HEK293 (cell line): ENCODE data around the gene PIGM.
"Not testable (repeated sequence)": the region's sequence is repeated elsewhere in the genome, so short reads cannot be mapped to it uniquely, and the experiment has no call there.

Experiments
- CTCF ChIA-PET: fragments of 350-600 bp; formaldehyde crosslinking; extraction: SDS; loops from one replicate; lab custom pipeline; 2021; ENCODE audit warnings: antibody characterized with exemption; lab: Yijun Ruan, JAX
- POLR2A ChIA-PET: fragments of 300-600 bp; formaldehyde crosslinking; extraction: SDS; loops from one replicate; lab custom pipeline; 2020; ENCODE audit warnings: antibody characterized with exemption, inconsistent platforms; lab: Yijun Ruan, JAX
- H3K27ac ChIP-seq: fragments of 200-500 bp; sonication (Bioruptor generic); 2 replicates; pipeline ENCODE4 v1.5.1; 2014; ENCODE audit warnings: low read depth, low read length, control low read depth, inconsistent platforms; ENCODE audit errors: extremely low read depth
- H3K36me3 ChIP-seq, 2 experiments: fragments of 200-500 bp in 1 of 2; sonication (Bioruptor generic) in 1 of 2; 1 replicate in 1 of 2; 2 replicates in 1 of 2; pipeline ENCODE4 v1.5.1; 2014 to 2017; ENCODE audit warnings: inconsistent platforms in 2 of 2, low read length in 2 of 2; ENCODE audit not compliant: control insufficient read depth in 2 of 2, insufficient read depth in 1 of 2
- H3K4me1 ChIP-seq: fragments of 200-500 bp; sonication (Bioruptor generic); 2 replicates; pipeline ENCODE4 v1.5.1; 2014; ENCODE audit warnings: mild to moderate bottlenecking, low read length, inconsistent platforms; ENCODE audit not compliant: control insufficient read depth, insufficient read depth
- H3K4me3 ChIP-seq: 2 replicates; pipeline ENCODE4 v1.5.1; 2011; ENCODE audit warnings: low read depth, mild to moderate bottlenecking, control low read depth, low read length, moderate library complexity
- H3K9me3 ChIP-seq: fragments of 200-500 bp; sonication (Bioruptor generic); 2 replicates; pipeline ENCODE4 v1.5.1; 2014; ENCODE audit warnings: low read depth, low read length, inconsistent platforms; ENCODE audit not compliant: control insufficient read depth, insufficient read depth
- EGR2 ChIP-seq: fragments of 450-650 bp; formaldehyde crosslinking; IDR thresholded peaks from 2 replicates; pipeline ENCODE4 v1.5.1; 2016; ENCODE audit warnings: low read depth, missing biosample characterization, missing genetic modification characterization
- HOXA7 ChIP-seq: sonication (generic); formaldehyde crosslinking; IDR thresholded peaks from 2 replicates; pipeline ENCODE4 v1.8.1; 2022; ENCODE audit warnings: missing genetic modification reagents, borderline replicate concordance
- PRDM1 ChIP-seq: fragments of 450-650 bp; formaldehyde crosslinking; IDR thresholded peaks from 2 replicates; pipeline ENCODE4; 2016; ENCODE audit warnings: missing biosample characterization, missing genetic modification characterization
- WT1 ChIP-seq: fragments of 450-650 bp; formaldehyde crosslinking; IDR thresholded peaks from 2 replicates; pipeline ENCODE4 v1.5.1; 2016; ENCODE audit warnings: missing biosample characterization, missing genetic modification characterization
- YY1 ChIP-seq: fragments of 450-650 bp; formaldehyde crosslinking; IDR thresholded peaks from 2 replicates; pipeline ENCODE4 v1.5.1; 2018; ENCODE audit warnings: missing biosample characterization, missing genetic modification characterization
- YY2 ChIP-seq: fragments of 450-650 bp; formaldehyde crosslinking; IDR thresholded peaks from 2 replicates; pipeline ENCODE4 v1.5.1; 2016; ENCODE audit warnings: missing biosample characterization, missing genetic modification characterization
- ZFHX2 ChIP-seq: fragments of 450-650 bp; formaldehyde crosslinking; conservative IDR thresholded peaks from 2 replicates; pipeline ENCODE4 v1.5.1; 2016; ENCODE audit warnings: missing biosample characterization, missing genetic modification characterization
- ZNF121 ChIP-seq: fragments of 450-650 bp; formaldehyde crosslinking; IDR thresholded peaks from 2 replicates; pipeline ENCODE4 v1.5.1; 2016; ENCODE audit warnings: missing biosample characterization, missing genetic modification characterization
- ZNF155 ChIP-seq: fragments of 450-650 bp; formaldehyde crosslinking; IDR thresholded peaks from 2 replicates; pipeline ENCODE4 v1.5.1; 2016; ENCODE audit warnings: missing biosample characterization, missing genetic modification characterization
- ZNF202 ChIP-seq: fragments of 450-650 bp; formaldehyde crosslinking; IDR thresholded peaks from 2 replicates; pipeline ENCODE4 v1.5.1; 2016; ENCODE audit warnings: missing biosample characterization, missing genetic modification characterization, borderline replicate concordance
- ZNF24 ChIP-seq: fragments of 450-650 bp; formaldehyde crosslinking; IDR thresholded peaks from 2 replicates; pipeline ENCODE4 v1.5.1; 2016; ENCODE audit warnings: missing biosample characterization, missing genetic modification characterization
- ZNF311 ChIP-seq: fragments of 450-650 bp; formaldehyde crosslinking; IDR thresholded peaks from 2 replicates; pipeline ENCODE4 v1.5.1; 2017; ENCODE audit warnings: missing biosample characterization, missing genetic modification characterization, borderline replicate concordance
- ZNF335 ChIP-seq: fragments of 450-650 bp; formaldehyde crosslinking; conservative IDR thresholded peaks from 2 replicates; pipeline ENCODE4 v1.5.1; 2016; ENCODE audit warnings: missing biosample characterization, missing genetic modification characterization
- ZNF391 ChIP-seq: fragments of 450-650 bp; formaldehyde crosslinking; IDR thresholded peaks from 2 replicates; pipeline ENCODE4 v1.5.1; 2016; ENCODE audit warnings: low read depth, missing biosample characterization, missing genetic modification characterization, borderline replicate concordance
- ZNF426 ChIP-seq: fragments of 450-650 bp; formaldehyde crosslinking; IDR thresholded peaks from 2 replicates; pipeline ENCODE4 v1.5.1; 2017; ENCODE audit warnings: missing biosample characterization, missing genetic modification characterization, mild to moderate bottlenecking, inconsistent platforms, moderate library complexity
- ZNF521 ChIP-seq: fragments of 450-650 bp; formaldehyde crosslinking; IDR thresholded peaks from 2 replicates; pipeline ENCODE4 v1.5.1; 2017; ENCODE audit warnings: missing biosample characterization, mild to moderate bottlenecking, missing genetic modification characterization
- ZNF548 ChIP-seq: fragments of 450-650 bp; formaldehyde crosslinking; IDR thresholded peaks from 2 replicates; pipeline ENCODE4 v1.5.1; 2016; ENCODE audit warnings: missing biosample characterization, missing genetic modification characterization
- ZNF571 ChIP-seq: fragments of 450-650 bp; formaldehyde crosslinking; IDR thresholded peaks from 2 replicates; pipeline ENCODE4 v1.5.0; 2017; ENCODE audit warnings: missing biosample characterization, missing genetic modification characterization
- ZNF629 ChIP-seq: fragments of 450-650 bp; formaldehyde crosslinking; IDR thresholded peaks from 2 replicates; pipeline ENCODE4 v1.5.1; 2017; ENCODE audit warnings: missing biosample characterization, missing genetic modification characterization
- ZNF785 ChIP-seq: fragments of 450-650 bp; formaldehyde crosslinking; IDR thresholded peaks from 2 replicates; pipeline ENCODE4 v1.5.1; 2016; ENCODE audit warnings: missing biosample characterization, missing genetic modification characterization
- TF ChIP-seq, protein P1 (sequence below): fragments of 450-650 bp; formaldehyde crosslinking; IDR thresholded peaks from 2 replicates; pipeline ENCODE4 v1.5.1; 2017; ENCODE audit warnings: missing biosample characterization, mild to moderate bottlenecking, missing genetic modification characterization, moderate library complexity

Gene PIGM

DNA sequence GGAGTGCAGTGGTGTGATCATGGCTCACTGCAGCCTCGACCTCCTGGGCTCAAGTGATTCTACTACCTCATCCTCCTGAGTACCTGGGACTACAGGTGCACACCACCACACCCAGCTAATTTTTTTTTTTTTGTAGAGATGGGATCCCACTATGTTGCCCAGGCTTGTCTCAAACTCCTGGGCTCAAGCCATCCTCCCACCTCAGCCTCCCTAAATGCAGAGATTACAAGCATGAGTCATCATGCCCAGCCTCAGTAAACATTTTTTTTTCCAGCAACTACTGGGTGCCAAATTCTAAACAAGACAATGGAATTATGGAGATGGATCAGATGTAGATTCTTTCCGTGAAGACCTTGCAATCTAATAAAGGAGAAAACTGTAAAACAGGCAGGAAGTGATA lies 18.4 kb upstream of the PIGM start:
- TF ChIP-seq WT1 (tag by site-specific recombination) (peak; percentile 66; the same call in 1 of the 2 replicates), ZNF121 (0 out of 2 replicates have a peak, but pooled peaks have one; percentile 28)
- TF ChIP-seq, all 188 proteins: peak for 2; not testable (repeated sequence) for 186
- H3K4me3 ChIP-seq, POLR2A ChIA-PET, H3K4me1 ChIP-seq, H3K36me3 ChIP-seq, H3K27ac ChIP-seq, H3K9me3 ChIP-seq: not testable (repeated sequence)
- CTCF ChIA-PET, result interaction anchor here (0.7 to 25.0 kb wide), 3 partner anchors 8 to 327 kb away, joined by 3 to 541 read pairs (median 3); partner anchors contain the start of gene KCNJ9

DNA sequence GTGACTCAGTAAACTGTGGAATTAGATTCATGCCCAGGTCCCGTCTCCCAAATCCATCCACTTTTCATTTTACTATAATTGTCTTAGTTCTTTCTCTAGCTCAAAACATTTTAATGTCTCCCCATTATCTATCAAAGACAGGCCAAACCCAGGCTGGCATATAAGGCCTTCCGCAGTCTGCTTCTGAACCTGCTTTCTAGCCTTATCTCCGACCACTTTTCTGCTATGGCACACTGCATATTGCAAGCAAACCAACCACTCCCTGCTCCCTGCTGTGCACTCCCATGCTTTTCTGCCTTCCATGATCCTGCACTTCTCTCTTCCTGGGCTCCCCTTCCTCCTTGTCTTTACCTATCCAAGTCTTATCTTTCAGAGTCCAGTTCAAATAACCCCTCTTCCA lies 17.3 kb upstream of the PIGM start:
- Histone ChIP-seq H3K36me3 (no peaks in the 10 kb centered on the region), H3K4me1 (no peaks in the 10 kb centered on the region), H3K9me3 (no peaks in the 10 kb centered on the region), H3K27ac (no peak overlapping the region), H3K4me3 (no peak overlapping the region)
- TF ChIP-seq, protein P1, sequence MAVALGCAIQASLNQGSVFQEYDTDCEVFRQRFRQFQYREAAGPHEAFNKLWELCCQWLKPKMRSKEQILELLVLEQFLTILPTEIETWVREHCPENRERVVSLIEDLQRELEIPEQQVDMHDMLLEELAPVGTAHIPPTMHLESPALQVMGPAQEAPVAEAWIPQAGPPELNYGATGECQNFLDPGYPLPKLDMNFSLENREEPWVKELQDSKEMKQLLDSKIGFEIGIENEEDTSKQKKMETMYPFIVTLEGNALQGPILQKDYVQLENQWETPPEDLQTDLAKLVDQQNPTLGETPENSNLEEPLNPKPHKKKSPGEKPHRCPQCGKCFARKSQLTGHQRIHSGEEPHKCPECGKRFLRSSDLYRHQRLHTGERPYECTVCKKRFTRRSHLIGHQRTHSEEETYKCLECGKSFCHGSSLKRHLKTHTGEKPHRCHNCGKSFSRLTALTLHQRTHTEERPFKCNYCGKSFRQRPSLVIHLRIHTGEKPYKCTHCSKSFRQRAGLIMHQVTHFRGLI (tag by site-specific recombination), result no peak
- TF ChIP-seq ZNF426, result no peak
- no peak for TF ChIP-seq YY1 (tag by site-specific recombination)
- TF ChIP-seq EGR2 (tag by site-specific recombination), result no peak
- TF ChIP-seq YY2 (tag by site-specific recombination), result no peak
- TF ChIP-seq HOXA7 (CRISPR knock-in tag), result no peak
- no peak for TF ChIP-seq ZNF391 (tag by site-specific recombination)
- TF ChIP-seq ZNF155 (tag by site-specific recombination), result no peak
- TF ChIP-seq ZNF629 (tag by site-specific recombination), result no peak
- no peak for TF ChIP-seq ZNF311 (tag by site-specific recombination)
- no peak for TF ChIP-seq ZNF521
- TF ChIP-seq ZNF335 (tag by site-specific recombination), result no peak
- TF ChIP-seq ZNF571 (tag by site-specific recombination), result no peak
- TF ChIP-seq ZNF548, result no peak
- TF ChIP-seq ZNF785 (tag by site-specific recombination), result no peak
- ChIA-PET CTCF (interaction anchor here (1.6 to 25.0 kb wide), 3 partner anchors 10 to 48 kb away, joined by 5 to 541 read pairs (median 70); partner anchors contain the start of gene KCNJ9), POLR2A (no interaction called here)

DNA sequence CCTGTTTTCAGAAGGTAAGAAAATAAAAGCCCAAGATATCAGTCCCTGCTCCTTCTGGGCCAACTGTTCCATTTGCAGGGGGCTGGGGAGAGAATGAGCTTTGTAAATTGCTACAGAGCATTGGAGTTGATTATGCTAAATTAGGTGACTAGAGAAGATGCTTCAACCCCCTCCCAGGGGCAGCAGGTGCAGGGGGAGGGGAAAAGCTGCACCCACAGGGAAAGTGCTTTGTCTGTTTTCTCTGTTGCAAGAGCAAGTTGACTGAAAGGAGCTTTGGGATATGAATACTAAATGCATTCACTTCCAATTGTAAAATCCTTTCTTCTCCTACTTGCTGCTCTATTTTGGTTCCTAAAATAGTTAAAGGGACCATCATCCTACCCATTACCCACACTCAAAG lies 16.5 kb upstream of the PIGM start:
- no peaks in the 10 kb centered on the region for H3K9me3 ChIP-seq
- TF ChIP-seq ZNF202, result no peak
- no peak for TF ChIP-seq ZFHX2 (tag by site-specific recombination)
- TF ChIP-seq ZNF548, result no peak
- TF ChIP-seq ZNF24 (tag by site-specific recombination), result no peak
- peak; percentile 55 for TF ChIP-seq PRDM1
- TF ChIP-seq, all 188 proteins: peak for 1
- ChIA-PET POLR2A (no interaction called here), CTCF (interaction anchor here (0.7 to 25.0 kb wide), 5 partner anchors 10 to 109 kb away, joined by 3 to 541 read pairs (median 7); partner anchors contain the start of gene KCNJ9)
- H3K36me3 ChIP-seq, result no peaks in the 10 kb centered on the region
- no peaks in the 10 kb centered on the region for H3K4me1 ChIP-seq
- no peak overlapping the region for H3K4me3 ChIP-seq
- H3K27ac ChIP-seq, result no peak overlapping the region
